Activated naive CD4-positive, alpha-beta T cell treated with anti-CD3 and anti-CD28 coated beads, Interleukin-2, amount 50 U/mL, for 16 hours (primary cell): Measurements from ENCODE around the gene PEX14.

ENCODE experiments used
- DNase-seq: peaks from one replicate; pipeline ENCODE4 v3.0.0-alpha.2; 2020

The PEX14 gene

GRCh38 chr1:10667861-10668761, 193.4 kb downstream of the PEX14 start:
- no peak for DNase-seq

- DNase-seq = no peak
These were observed 194.8 kb downstream of the PEX14 start for GRCh38 chr1:10669570-10669969.

- DNase-seq = no peak
These were observed 195.4 kb downstream of the PEX14 start for GRCh38 chr1:10670190-10670589.

- DNase-seq = no peak
These were observed 196.3 kb downstream of the PEX14 start for GRCh38 chr1:10671090-10671489.

- no peak for DNase-seq
These were observed 197.0 kb downstream of the PEX14 start for GRCh38 chr1:10671622-10672342.

GRCh38 chr1:10672343-10673050, 197.7 kb downstream of the PEX14 start:
- no peak for DNase-seq

GRCh38 chr1:10673109-10673711, 198.5 kb downstream of the PEX14 start:
- no peak for DNase-seq

GRCh38 chr1:10674222-10674621, 199.5 kb downstream of the PEX14 start:
- DNase-seq = no peak

- no peak for DNase-seq
These were observed 200.2 kb downstream of the PEX14 start for GRCh38 chr1:10674700-10675609.

GRCh38 chr1:10675813-10676212, 201.1 kb downstream of the PEX14 start:
- DNase-seq = no peak

- DNase-seq = no peak
These were observed 202.2 kb downstream of the PEX14 start for GRCh38 chr1:10676963-10677362.

GRCh38 chr1:10677491-10678391, 203.0 kb downstream of the PEX14 start:
- DNase-seq = no peak

- no peak for DNase-seq
These were observed 203.7 kb downstream of the PEX14 start for GRCh38 chr1:10678402-10678801.

- no peak for DNase-seq
These were observed 204.1 kb downstream of the PEX14 start for GRCh38 chr1:10678852-10679251.

GRCh38 chr1:10679496-10680220, 204.9 kb downstream of the PEX14 start:
- DNase-seq = no peak
